ENCODE results near the gene HBE1. TPM values are rescaled to one million over a fixed set of nuclear protein-coding genes. Genes with fewer than 3 reads are reported as not detected.

The HBE1 gene
- total and polyA plus RNA-seq, 12 donors = not detected

GRCh38 chr11:5225480-5225871 is 44.3 kb downstream of the HBE1 start:
- Histone ChIP-seq H3K4me3 (no peak overlapping the region), H3K36me3 (no peaks in the 10 kb centered on the region), H3K4me1 (no peaks in the 10 kb centered on the region), H3K27ac (no peak overlapping the region), H3K27me3 (peaks cover 0 to 8% (median 0%) of the 10 kb centered on the region in 7 donors), H3K9me3 (peaks cover 0 to 9% (median 0%) of the 10 kb centered on the region in 11 donors)
- TF ChIP-seq, protein P1, sequence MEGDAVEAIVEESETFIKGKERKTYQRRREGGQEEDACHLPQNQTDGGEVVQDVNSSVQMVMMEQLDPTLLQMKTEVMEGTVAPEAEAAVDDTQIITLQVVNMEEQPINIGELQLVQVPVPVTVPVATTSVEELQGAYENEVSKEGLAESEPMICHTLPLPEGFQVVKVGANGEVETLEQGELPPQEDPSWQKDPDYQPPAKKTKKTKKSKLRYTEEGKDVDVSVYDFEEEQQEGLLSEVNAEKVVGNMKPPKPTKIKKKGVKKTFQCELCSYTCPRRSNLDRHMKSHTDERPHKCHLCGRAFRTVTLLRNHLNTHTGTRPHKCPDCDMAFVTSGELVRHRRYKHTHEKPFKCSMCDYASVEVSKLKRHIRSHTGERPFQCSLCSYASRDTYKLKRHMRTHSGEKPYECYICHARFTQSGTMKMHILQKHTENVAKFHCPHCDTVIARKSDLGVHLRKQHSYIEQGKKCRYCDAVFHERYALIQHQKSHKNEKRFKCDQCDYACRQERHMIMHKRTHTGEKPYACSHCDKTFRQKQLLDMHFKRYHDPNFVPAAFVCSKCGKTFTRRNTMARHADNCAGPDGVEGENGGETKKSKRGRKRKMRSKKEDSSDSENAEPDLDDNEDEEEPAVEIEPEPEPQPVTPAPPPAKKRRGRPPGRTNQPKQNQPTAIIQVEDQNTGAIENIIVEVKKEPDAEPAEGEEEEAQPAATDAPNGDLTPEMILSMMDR (IDR thresholded peaks at IDR 0.05) = no peak
- WGBS, 2 donors = 48 to 51% methylated on average over 2 of the region's 2 CpGs
- DNase-seq (no peak), ATAC-seq (peak in 4 of 8 donors; percentile 66 to 85 (median 82))
- intact Hi-C loops (cut with DNase I) = no loop called here

DNA sequence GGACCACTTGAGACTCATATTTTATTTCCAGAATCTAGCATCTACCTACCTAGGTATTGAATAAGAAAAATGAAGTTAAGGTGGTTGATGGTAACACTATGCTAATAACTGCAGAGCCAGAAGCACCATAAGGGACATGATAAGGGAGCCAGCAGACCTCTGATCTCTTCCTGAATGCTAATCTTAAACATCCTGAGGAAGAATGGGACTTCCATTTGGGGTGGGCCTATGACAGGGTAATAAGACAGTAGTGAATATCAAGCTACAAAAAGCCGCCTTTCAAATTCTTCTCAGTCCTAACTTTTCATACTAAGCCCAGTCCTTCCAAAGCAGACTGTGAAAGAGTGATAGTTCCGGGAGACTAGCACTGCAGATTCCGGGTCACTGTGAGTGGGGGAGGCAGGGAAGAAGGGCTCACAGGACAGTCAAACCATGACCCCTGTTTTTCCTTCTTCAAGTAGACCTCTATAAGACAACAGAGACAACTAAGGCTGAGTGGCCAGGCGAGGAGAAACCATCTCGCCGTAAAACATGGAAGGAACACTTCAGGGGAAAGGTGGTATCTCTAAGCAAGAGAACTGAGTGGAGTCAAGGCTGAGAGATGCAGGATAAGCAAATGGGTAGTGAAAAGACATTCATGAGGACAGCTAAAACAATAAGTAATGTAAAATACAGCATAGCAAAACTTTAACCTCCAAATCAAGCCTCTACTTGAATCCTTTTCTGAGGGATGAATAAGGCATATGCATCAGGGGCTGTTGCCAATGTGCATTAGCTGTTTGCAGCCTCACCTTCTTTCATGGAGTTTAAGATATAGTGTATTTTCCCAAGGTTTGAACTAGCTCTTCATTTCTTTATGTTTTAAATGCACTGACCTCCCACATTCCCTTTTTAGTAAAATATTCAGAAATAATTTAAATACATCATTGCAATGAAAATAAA is 44.9 kb downstream of the HBE1 start:
- DNase-seq = no peak
- intact Hi-C loops (cut with DNase I) = no loop called here
- peak in 4 of 8 donors; percentile 79 to 88 (median 85) for ATAC-seq
- H3K27ac ChIP-seq = no peak overlapping the region
- TF ChIP-seq, protein P1 (IDR thresholded peaks at IDR 0.05) = no peak
- H3K9me3 ChIP-seq = peaks cover 0 to 9% (median 0%) of the 10 kb centered on the region in 11 donors
- H3K4me3 ChIP-seq = no peak overlapping the region
- WGBS, 2 donors = 64 to 71% methylated on average over 6 of the region's 6 CpGs
- H3K4me1 ChIP-seq = no peaks in the 10 kb centered on the region
- H3K36me3 ChIP-seq = no peaks in the 10 kb centered on the region
- H3K27me3 ChIP-seq = peaks cover 0 to 8% (median 0%) of the 10 kb centered on the region in 7 donors

- Histone ChIP-seq H3K4me1 (no peaks in the 10 kb centered on the region), H3K27ac (no peak overlapping the region), H3K27me3 (peaks cover 0 to 8% (median 0%) of the 10 kb centered on the region in 7 donors), H3K4me3 (no peak overlapping the region), H3K36me3 (no peaks in the 10 kb centered on the region), H3K9me3 (peaks cover 0 to 9% (median 0%) of the 10 kb centered on the region in 11 donors)
- intact Hi-C loops (cut with DNase I) = no loop called here
- DNase-seq = no peak
- ATAC-seq = no peak
- 63 to 65% methylated on average over 1 of the region's 1 CpG for WGBS, 2 donors
- TF ChIP-seq, protein P1 (IDR thresholded peaks at IDR 0.05) = no peak
Observed at GRCh38 chr11:5223686-5224085, 46.1 kb downstream of the HBE1 start.

DNA sequence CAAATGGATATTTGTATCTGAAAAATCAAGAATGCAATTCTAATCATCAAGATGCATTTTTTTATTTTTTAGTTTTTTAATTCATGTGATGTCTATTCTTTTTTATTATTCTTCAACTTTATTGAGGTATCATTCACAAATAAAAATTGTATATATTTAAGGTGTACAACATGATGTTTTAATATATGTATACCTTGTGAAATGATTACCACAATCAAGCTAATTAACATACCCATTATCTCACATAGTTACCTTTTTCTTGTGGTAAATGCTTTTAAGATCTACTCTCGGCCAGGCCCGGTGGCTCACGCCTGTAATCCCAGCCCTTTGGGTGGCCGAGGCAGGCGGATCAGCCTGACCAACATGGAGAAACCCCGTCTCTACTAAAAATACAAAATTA is 46.6 kb downstream of the HBE1 start:
- DNase-seq (no peak), ATAC-seq (no peak)
- no peak overlapping the region for H3K27ac ChIP-seq
- peaks cover 0 to 8% (median 0%) of the 10 kb centered on the region in 7 donors for H3K27me3 ChIP-seq
- no peak overlapping the region for H3K4me3 ChIP-seq
- H3K9me3 ChIP-seq = peaks cover 0 to 9% (median 0%) of the 10 kb centered on the region in 11 donors
- 90 to 94% methylated on average over 6 of the region's 6 CpGs for WGBS, 2 donors
- no peaks in the 10 kb centered on the region for H3K36me3 ChIP-seq
- intact Hi-C loops (cut with DNase I) = no loop called here
- H3K4me1 ChIP-seq = no peaks in the 10 kb centered on the region
- TF ChIP-seq, protein P1 (IDR thresholded peaks at IDR 0.05) = no peak

Other genes starting within 250 kb of the HBE1 start
- gene OR52J3, start 223.4 kb downstream of the HBE1 start, total RNA-seq = not detected
- gene OR52J3, start 223.4 kb downstream of the HBE1 start, polyA plus RNA-seq = not detected
- gene OR52E2, start 210.3 kb downstream of the HBE1 start, total RNA-seq = not detected
- gene OR52E2, start 210.3 kb downstream of the HBE1 start, polyA plus RNA-seq = not detected
- not detected for gene OR52E1, start 200.4 kb downstream of the HBE1 start, total RNA-seq
- not detected for gene OR52E1, start 200.4 kb downstream of the HBE1 start, polyA plus RNA-seq
- not detected for gene OR52A5, start 131.6 kb downstream of the HBE1 start, total RNA-seq
- gene OR52A5, start 131.6 kb downstream of the HBE1 start, polyA plus RNA-seq = not detected
- not detected for gene OR52A1, start 115.2 kb downstream of the HBE1 start, total RNA-seq
- gene OR52A1, start 115.2 kb downstream of the HBE1 start, polyA plus RNA-seq = not detected
- not detected for gene OR51V1, start 69.3 kb downstream of the HBE1 start, total RNA-seq
- not detected for gene OR51V1, start 69.3 kb downstream of the HBE1 start, polyA plus RNA-seq
- 1,000 to 10,000 TPM in 1 of 10 donors, 100 to 1,000 TPM in 9; 188 to 1,566 (median 288) TPM for gene HBB, start 42.9 kb downstream of the HBE1 start, total RNA-seq
- gene HBB, start 42.9 kb downstream of the HBE1 start, polyA plus RNA-seq = 10 to 100 TPM in 1 of 2 donors, not detected in 1; 39.1 TPM
- 1 to 10 TPM in 1 of 10 donors, under 1 TPM in 3, not detected in 6; 0.41 to 5.3 (median 0.73) TPM for gene HBD, start 35.5 kb downstream of the HBE1 start, total RNA-seq
- not detected for gene HBD, start 35.5 kb downstream of the HBE1 start, polyA plus RNA-seq
- gene HBG1, start 20.1 kb downstream of the HBE1 start, total RNA-seq = under 1 TPM in 1 of 10 donors, not detected in 9; 0.30 TPM
- under 1 TPM in 1 of 2 donors, not detected in 1; 0.20 TPM for gene HBG1, start 20.1 kb downstream of the HBE1 start, polyA plus RNA-seq
- 1 to 10 TPM in 1 of 10 donors, under 1 TPM in 2, not detected in 7; 0.41 to 1.0 (median 0.45) TPM for gene HBG2, start 15.2 kb downstream of the HBE1 start, total RNA-seq
- under 1 TPM in 1 of 2 donors, not detected in 1; 0.12 TPM for gene HBG2, start 15.2 kb downstream of the HBE1 start, polyA plus RNA-seq
- not detected for gene OR51B4, start 32.0 kb upstream of the HBE1 start, total RNA-seq
- gene OR51B4, start 32.0 kb upstream of the HBE1 start, polyA plus RNA-seq = not detected
- gene OR51B2, start 54.4 kb upstream of the HBE1 start, total RNA-seq = not detected
- not detected for gene OR51B2, start 54.4 kb upstream of the HBE1 start, polyA plus RNA-seq
- gene OR51B5, start 73.6 kb upstream of the HBE1 start, total RNA-seq = under 1 TPM in 2 of 10 donors, not detected in 8; 0.25 to 0.46 TPM
- gene OR51B5, start 73.6 kb upstream of the HBE1 start, polyA plus RNA-seq = not detected
- not detected for gene OR51B6, start 81.6 kb upstream of the HBE1 start, total RNA-seq
- gene OR51B6, start 81.6 kb upstream of the HBE1 start, polyA plus RNA-seq = not detected
- not detected for gene OR51M1, start 113.9 kb upstream of the HBE1 start, total RNA-seq
- gene OR51M1, start 113.9 kb upstream of the HBE1 start, polyA plus RNA-seq = not detected
- gene OR51Q1, start 152.2 kb upstream of the HBE1 start, total RNA-seq = not detected
- gene OR51Q1, start 152.2 kb upstream of the HBE1 start, polyA plus RNA-seq = not detected
- under 1 TPM in 1 of 10 donors, not detected in 9; 0.28 TPM for gene OR51I1, start 171.6 kb upstream of the HBE1 start, total RNA-seq
- not detected for gene OR51I1, start 171.6 kb upstream of the HBE1 start, polyA plus RNA-seq
- gene OR51I2, start 179.4 kb upstream of the HBE1 start, total RNA-seq = not detected
- not detected for gene OR51I2, start 179.4 kb upstream of the HBE1 start, polyA plus RNA-seq
- gene OR52D1, start 218.7 kb upstream of the HBE1 start, total RNA-seq = not detected
- not detected for gene OR52D1, start 218.7 kb upstream of the HBE1 start, polyA plus RNA-seq
- under 1 TPM in 3 of 10 donors, not detected in 7; 0.20 to 0.32 (median 0.24) TPM for gene UBQLN3, start 240.0 kb upstream of the HBE1 start, total RNA-seq
- gene UBQLN3, start 240.0 kb upstream of the HBE1 start, polyA plus RNA-seq = not detected
- gene UBQLNL, start 246.8 kb upstream of the HBE1 start, total RNA-seq = under 1 TPM in 5 of 10 donors, not detected in 5; 0.10 to 0.42 (median 0.13) TPM
- under 1 TPM; 0.10 to 0.80 TPM for gene UBQLNL, start 246.8 kb upstream of the HBE1 start, polyA plus RNA-seq